UCSD-AML1 (cell line): Measurements from ENCODE around the gene AP3S2.
"Not testable (repeated sequence)": the region's sequence is repeated elsewhere in the genome, so short reads cannot be mapped to it uniquely, and the experiment has no call there.

ENCODE experiments used
- DNase-seq: peaks from one replicate; lab custom pipeline; 2025; ENCODE audit not compliant: unreplicated experiment; lab: John Stamatoyannopoulos, UW

The AP3S2 gene

DNA sequence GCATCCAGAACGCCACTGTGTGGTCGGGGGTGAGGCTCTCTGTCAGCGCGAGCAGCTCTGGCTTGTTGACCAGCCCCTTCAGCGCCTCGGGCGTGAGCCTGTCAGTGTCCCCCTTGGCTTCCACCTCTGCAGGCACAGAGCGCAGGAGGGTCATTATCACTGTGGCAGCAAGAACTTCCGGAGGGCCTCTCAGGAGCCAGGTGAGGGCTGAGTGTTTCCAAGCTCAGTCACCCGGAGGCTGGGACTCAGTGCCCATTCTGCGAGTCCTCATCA lies 10.0 kb upstream of the AP3S2 start:
- DNase-seq, result no peak

DNA sequence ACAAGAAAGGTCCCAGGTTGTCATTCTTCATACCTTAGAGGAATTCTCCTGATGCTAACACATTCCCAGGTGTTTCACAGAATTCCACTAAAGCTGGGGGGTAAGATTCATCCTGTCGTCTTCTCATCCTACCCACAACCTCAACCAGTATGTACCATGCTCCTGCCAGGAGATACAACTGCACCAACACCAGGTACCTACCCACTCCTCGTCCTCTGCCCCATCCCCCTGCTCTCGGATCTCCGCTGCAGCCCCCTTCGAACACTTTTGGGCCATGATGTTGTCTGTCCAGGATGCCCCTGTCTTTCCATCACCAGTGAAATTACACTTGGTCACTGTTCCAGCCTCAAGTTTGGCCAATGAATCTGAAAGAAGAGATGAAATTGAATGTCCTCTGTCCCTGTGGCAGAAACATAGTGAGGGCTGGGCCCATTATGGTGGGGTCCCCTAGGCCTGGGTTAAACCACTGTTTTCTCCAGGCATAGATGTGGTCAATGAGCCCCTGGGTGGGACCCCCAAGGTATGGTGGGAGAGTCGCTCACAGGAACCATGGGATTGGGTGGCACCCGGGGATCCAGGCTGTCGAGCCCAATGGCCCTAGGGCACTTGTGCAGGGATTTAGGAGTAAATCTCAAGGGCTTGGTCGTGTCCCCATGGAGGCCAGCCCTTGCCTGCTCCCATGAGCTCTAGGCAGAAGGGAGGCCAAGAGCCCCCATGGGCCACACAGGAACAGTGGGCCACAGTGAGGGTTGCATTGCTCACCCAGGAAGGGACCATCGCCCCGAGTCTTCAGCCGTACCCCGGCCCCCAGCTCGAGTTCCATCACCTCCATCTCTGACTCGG lies 9.4 kb upstream of the AP3S2 start:
- no peak for DNase-seq

DNA sequence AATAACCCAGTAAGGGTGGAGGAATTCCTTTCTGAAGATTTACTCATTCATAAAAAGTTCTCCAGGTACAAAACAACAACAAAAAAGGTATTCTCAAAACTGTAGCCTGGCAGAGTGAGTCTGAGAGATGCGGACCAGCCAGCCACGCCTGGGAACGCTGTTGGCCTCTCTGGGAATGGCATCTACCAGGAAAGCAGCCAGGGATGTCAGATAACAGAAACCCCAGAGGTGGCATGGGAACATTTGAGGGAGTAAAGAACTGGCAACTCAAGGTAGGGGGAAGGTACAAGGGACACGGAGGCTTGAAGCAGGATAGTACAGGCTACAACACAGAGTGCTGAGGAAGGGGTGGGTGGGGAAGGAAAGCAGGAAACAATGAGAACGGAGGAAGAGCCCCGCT lies 7.1 kb upstream of the AP3S2 start:
- no peak for DNase-seq

DNA sequence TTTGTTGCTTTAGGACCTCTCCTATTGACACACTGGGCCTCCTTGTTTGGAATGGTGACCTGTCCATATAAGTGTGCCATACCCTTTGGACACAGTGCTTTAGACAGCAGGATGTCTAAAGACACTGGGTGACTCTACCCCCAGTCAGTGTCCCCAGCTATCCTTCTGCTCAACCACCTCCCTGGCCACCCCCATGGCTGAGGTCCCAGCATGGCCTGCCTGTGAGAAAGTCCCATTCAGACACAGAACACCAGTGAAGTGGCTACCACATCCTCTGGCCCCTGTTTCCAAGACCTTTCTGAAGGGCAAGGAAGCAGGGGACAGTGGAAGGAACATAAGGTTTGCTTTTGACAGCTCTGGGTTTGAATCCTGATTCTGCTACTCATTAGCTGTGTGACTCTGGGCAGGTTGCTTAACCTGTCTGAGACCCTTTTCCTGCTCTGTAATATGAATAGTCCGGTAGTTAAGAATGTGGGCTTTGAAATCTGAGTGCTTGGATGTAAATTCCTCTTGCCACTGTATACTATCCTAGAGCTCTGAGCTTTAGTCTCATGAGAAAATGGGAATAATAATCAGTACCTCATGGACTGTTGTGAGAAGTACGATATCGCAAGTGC lies 6.3 kb upstream of the AP3S2 start:
- DNase-seq, result no peak

DNA sequence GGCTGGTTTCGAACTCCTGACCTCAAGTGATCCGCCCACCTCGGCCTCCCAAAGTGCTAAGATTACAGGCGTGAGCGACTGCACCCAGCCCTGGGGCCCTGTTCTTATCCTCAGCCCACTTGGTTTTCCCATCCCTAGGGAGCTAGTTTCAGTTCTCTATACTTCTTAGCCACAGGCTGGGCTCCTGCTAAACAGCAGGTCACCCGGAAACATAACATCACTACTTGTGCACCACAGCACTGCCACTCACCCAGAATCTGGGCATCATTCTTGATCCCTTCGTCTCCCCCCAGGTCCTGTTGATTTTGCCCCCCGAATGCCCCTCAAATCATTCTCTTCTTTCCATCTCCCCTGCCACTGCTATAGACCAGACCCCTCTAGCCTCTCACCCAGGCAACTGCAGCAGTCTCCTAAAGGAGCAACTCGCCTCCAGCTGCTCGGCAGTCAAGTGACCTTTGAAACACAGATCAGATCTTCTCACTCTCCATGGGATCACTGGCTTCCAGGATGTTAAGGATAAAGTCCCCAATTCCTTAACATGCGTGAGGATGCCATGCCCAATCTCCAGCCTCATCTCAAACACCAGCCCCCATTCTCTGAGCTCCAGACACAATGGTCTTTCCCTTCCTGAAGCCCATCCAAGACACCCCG lies 5.6 kb upstream of the AP3S2 start:
- DNase-seq, result no peak

DNA sequence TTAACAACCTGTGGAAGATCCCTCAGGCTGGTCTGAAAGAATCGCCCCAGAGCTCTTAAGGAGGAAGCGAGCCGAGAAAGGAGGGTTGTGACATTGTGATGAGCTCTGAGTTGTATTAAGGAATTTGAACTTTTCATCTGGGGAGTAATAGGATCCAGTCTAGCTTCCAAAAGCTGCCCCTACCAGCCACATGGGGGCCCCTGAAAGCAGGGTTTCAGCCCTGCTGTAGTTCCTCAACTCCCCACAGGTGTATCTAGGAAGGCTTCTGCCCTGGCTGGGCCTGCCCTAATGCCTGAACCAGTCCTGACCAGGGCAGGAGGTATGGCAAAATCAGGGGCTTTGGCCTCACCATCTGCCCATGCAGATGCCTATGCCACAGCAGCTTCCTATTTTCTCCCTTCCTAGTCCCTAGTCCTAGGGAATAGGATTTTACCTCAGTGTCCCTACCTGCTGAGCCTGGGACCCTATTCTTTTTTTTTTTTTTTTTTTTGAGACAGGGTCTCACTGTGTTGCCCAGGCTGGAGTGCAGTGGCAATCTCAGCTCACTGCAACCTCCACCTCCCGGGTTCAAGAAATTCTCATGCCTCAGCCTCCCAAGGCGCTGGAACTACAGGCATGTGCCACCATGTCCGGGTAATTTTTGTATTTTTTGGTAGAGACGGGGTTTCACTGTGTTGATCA lies 5.0 kb upstream of the AP3S2 start:
- DNase-seq, result peak; percentile 62

DNA sequence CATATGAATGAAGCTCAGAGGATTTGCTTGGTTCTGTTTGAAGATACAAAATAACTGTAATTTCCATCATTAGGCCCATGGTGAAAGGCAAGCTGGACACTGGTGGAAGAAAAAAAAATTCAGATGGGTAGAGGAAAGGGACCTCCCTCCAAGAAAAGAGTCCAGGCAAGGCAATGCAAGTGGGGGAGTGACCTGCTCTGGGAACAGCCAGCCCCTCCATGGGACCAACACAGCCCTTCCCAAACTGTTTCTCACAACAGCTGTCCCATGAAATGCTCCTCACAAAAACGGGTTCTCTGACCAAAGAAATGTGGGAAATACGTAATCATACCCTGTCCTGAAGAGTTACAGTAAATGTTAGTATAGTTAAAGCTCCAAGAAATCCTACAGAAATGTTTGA lies 4.4 kb upstream of the AP3S2 start:
- DNase-seq, result no peak

DNA sequence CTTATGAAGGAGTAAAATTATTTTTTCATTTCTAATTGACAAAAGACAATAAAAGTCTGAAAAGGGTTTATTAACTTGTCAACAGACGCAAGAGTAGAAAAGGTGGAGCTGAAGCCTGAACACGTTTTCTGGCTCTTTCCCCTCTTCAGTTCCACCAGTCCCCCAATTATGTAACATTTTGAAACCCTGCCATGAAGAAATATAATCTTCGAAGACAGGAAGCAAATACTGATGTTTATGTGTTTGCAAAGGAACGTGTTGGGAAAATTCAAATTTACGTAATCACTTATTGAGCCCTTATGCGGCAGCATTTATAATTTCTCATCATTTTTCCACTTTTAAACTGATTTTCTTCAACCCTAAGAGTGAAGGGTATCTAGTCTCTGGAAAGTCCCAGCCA lies 767 bp downstream of the AP3S2 start:
- no peak for DNase-seq

DNA sequence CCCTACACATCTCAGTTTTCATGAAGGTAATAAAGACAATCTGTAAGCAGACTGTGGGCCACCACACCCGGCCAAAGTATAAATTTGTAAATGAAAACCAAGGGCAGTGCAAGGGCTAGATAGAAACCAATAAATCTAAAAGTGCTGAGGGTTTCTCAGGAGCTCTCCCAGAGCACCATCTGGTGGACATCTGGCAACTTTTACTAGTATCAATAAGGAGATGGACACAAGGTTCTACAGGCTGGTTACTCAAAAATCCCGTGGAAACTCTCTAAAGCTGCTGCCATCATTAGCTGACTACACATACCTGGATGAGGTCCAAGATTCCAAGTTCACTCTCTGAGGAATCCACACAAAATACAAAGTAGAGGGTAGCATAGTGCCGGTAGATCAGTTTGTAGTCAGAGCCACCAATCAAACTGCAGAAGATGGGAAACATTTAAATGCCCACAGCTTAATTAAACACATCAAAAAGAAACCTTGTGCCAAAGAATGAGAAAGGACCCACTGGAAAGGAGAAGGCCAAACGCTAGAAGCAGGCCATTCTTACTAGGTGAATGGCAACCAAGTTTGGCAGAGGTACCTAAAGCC lies 5.5 kb downstream of the AP3S2 start:
- DNase-seq, result no peak

DNA sequence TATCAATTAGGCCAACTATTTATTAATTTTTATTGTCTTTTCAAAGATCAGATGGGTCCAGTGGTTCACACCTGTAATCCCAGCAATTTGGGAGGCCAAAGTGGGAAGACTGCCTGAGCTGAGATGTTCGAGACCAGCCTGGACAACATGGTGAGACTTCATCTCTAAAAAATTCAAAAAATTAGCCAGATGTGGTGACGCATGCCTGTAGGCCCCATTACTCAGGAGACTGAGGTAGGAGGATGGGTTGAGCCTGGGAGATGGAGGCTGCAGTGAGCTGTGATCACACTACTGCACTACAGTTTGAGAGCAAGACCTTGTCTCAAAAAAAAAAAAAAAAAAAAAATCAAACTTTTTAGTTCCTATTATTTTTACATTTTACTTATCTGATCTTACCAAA lies 8.2 kb downstream of the AP3S2 start:
- no peak for DNase-seq

DNA sequence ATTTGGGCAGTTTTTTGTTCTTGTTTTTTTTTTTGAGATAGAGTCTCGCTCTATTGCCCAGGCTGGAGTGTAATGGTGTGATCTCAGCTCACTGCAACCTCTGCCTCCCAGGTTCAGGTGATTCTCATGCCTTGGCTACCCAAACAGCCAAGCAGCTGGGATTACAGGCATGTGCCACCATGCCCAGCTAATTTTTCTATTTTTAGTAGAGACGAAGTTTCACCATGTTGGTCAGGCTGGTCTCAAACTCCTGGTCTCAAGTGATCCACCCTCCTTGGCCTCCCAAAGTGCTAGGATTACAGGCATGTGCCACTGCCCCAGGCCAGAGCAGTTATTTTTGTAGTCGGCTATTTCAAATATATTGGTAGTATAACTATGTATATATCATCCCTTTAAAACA lies 8.6 kb downstream of the AP3S2 start:
- DNase-seq, result not testable (repeated sequence)

DNA sequence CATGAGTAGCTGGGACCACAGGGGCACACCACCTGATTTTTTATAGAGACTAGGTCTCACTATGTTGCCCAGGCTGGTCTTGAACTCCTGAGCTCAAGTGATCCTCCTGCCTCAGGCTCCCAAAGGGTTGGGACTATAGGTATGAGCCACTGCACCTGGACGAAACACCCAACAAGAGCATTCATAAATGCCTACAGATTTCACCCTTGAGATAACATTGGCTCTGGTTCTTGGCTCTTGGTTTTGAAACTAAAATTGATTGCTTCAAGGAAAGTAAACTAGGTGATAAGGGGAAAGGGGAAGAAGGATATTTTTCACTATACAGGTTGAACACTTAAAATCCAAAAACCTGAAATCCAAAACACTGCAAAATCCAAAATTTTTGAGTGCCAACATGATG lies 10.3 kb downstream of the AP3S2 start:
- no peak for DNase-seq

DNA sequence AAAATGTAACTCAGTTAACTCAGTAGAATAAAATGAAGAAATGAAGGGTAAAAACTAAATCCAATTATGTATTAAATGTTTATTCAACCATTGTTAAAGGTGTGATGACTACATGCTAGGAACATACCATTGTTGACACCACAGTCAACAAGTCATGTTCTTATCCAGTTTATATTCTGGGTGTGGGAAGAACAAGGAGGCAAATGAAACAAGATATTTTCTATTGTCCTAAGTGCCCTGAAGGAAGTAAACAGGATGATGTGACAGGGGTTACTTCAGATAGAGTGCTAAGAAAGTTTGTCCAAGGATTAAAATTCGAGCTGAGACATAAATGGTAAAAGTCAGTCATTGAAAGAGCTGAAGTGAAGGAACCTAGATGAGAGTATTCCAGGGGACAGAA lies 13.1 kb downstream of the AP3S2 start:
- DNase-seq, result no peak

DNA sequence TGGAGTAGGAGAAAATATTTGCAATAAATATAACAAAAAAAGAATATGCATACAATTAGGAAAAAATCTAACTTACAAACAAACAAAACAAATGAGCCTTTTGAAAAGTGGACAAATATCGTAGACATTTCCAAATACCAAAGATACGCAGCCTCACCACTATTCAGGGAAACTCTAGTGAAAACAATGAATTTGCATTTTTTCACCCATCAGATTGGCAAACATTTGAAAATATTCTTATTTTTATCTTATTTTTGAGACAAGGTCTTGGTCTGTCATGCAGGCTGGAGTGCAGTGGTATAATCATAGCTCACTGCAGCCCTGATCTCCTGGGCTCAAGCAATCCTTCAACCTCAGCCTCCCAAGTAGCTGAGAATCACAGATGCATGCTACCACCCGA lies 15.5 kb downstream of the AP3S2 start:
- DNase-seq, result no peak

DNA sequence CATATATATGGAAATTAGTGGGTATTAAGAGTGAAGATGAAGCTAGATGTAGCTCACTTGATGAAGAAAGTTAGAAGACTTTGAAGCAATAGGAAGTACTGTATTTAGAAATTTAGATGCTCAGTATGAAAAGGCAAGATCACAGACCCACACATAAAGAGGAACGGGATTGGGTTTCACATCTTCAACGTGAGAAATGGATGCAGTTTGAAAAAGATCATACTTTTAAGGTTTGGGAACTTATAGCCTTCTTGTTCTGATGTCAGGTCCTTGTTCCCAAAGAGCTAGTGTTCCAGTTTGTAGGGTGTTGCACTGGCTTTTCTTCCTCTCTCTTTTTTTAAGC lies 16.7 kb downstream of the AP3S2 start:
- DNase-seq, result no peak

DNA sequence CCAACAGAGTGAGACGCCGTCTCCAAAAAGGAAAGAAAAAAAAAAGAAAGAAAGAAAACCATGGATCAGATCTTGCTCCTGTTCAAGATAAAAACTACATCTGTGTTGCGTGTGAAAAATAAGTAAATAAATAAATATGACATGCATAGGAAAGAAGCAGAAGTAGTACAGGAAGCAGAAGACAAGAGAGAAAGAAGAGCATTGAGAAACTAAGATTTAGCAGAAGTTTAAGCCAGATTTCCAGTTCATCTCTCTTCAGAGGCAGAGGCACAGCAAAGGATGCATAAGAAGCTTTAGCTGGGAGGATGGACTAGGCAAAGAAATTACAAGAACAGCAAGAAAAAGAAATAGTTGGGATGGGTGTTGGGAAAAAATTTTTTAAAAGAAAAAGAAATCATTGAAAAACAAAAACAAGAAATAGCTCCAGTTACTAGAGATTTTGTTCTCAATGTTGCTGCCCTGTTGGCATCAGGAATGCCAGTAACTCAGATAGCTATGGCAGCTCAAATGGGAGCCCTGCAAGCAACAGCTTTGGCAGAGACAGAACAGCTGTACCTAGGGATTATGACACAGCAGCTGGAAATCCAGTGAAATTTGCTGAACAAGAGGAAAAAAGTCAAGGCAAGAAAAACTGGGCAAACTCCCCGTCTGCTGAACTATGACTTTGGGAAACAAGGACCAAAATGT lies 17.3 kb downstream of the AP3S2 start:
- DNase-seq, result no peak

DNA sequence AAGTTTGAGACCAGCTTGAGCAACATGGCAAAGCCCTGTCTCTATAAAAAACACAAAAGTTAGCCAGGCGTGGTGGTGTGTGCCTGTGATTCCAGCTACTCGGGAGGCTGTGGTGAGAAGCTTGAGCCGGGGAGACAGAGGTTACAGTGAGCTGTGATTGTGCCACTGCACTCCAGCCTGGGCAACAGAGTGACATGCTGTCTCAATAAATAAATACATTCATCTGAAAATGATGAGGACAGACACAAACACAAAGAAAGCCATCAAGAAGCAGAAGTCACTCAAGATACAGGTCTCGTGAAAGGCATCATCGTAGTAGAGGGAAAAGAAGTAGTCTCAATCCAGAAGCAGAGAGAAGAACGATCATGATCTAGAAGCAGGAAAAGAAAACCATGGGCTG lies 18.1 kb downstream of the AP3S2 start:
- DNase-seq, result no peak

DNA sequence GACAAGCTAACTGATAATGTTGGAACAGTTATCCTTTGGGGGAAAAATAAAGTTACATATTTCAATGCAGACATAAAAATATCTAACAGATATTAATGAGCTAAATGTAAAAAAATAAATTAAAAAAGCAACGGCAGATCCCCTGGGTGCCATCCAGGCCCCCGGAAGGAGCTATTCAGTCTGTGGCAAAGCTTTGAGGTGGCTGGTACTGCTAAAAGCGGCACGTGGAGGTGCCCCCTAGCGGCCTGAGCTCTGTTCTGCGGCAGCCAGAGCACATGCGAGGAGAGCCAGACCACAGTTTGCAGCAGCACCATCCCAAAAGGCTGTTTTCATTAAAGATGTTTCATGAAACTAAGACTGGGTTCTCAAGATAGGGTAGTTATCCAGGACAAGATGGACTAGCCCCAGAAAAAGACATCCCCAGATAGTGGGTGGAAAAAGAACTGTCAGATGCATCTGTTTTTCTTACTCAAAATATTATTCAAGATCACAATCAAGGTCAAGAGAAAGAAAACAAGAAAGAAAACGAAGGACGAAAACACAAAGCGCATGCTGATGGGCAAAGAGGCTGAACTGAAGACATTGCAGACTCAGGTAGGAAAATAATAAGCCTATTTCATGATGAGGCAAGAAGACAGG lies 18.7 kb downstream of the AP3S2 start:
- peak; percentile 77 for DNase-seq

DNA sequence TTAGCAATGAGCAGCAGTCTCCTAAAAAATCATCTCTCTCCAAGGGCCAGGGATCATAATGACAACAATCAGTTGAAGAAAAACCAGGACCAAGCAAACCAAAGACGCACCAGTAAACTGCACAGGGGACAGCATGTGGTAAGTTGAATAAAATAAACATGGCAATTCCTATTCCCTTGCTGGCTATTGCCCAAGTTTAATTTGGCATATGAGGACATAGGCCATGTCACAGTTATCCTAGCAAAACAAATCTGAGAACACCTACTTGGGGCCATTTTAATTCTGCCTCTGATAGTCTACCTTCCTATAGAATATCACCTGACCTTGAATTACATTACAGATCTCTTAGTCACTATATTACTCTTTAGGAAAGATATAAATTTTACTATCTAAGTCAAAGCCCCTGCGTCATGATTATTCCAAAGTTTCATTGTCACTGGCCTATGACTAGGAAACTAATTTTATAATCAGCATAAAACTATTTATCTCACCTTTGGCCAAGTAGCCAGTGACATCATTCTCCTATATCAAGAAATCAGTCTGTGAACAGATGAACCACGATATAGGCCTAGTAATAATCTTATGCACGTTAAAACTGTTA lies 23.0 kb downstream of the AP3S2 start:
- no peak for DNase-seq

DNA sequence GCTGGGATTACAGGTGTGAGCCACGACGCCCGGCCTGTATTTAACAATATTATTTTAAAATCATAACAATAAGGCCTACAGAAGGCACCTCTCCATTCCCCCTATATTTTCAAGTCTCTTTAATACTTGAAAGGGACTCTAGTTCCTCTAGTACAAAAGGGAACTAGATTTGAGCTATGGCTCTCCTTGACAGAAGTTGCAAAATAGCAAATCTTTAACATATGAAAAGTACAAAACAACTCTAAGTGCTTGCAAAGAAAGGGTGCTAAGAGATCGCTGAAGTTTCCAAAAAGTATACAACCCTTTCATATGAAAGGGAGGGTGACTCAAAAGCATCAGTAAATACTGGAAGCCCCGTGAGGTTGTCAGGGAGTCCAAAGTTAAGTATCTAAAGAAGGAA lies 23.8 kb downstream of the AP3S2 start:
- no peak for DNase-seq
